ENCODE results near the gene CFAP46. TPM values are rescaled to one million over a fixed set of nuclear protein-coding genes. Genes with fewer than 3 reads are reported as not detected.
A peak's percentile ranks its signal among the peaks of the same experiment; 100 is the strongest.

Gene CFAP46
- total and polyA plus RNA-seq, 2 experiments from 2014 or later, result 3.1 to 5.4 TPM

- peak overlapping the region; percentile 29; the same call in 1 of the 2 replicates for H3K27ac Mint-ChIP-seq
- Histone ChIP-seq H3K27me3 (ENCODE audit: insufficient read depth) (no peaks in the 10 kb centered on the region), H3K27ac (ENCODE audit: low read depth) (no peak overlapping the region), H3K9me2 (ENCODE audit: insufficient read depth) (no peaks in the 10 kb centered on the region), H3K4me1 (ENCODE audit: insufficient read depth) (no peaks in the 10 kb centered on the region), H3K4me3 (no peak overlapping the region), H3K79me2 (replicated peaks; ENCODE audit: insufficient read depth) (no peaks in the 10 kb centered on the region), H2AFZ (no peak overlapping the region), H3K36me3 (ENCODE audit: insufficient read depth) (no peaks in the 10 kb centered on the region), H4K20me1 (replicated peaks; ENCODE audit: insufficient read depth) (no peaks in the 10 kb centered on the region), H3K4me2 (no peak overlapping the region), H3F3A (replicated peaks; ENCODE audit: low read depth) (no peaks in the 10 kb centered on the region)
- DNase-seq (ENCODE audit: low spot score) (peak; percentile 48), ATAC-seq (peak; percentile 54)
- H3K27me3 Mint-ChIP-seq (ENCODE audit: insufficient read depth, low read depth, poor library complexity), result peaks cover 6% of the 10 kb centered on the region
- H3K9me3 Mint-ChIP-seq, result no peaks in the 10 kb centered on the region
- peak in 1 of 2 experiments; percentile 20; a peak in 1 of 4 replicates for TF ChIP-seq CTCF (conservative IDR thresholded peaks at IDR 0.05; ENCODE audit: low read depth in 2 of 2)
- no peak for TF ChIP-seq ZNF462 (CRISPR knock-in tag; IDR thresholded peaks at IDR 0.05)
- peaks cover 6% of the 10 kb centered on the region; the same call in 1 of the 3 replicates for H3K4me1 Mint-ChIP-seq
- H3K36me3 Mint-ChIP-seq (ENCODE audit: low read depth), result no peaks in the 10 kb centered on the region
- H3K4me3 Mint-ChIP-seq, result no peak overlapping the region
Measured at GRCh38 chr10:132977807-132978206, 35.4 kb upstream of the CFAP46 start.

- Histone ChIP-seq H3F3A (replicated peaks; ENCODE audit: low read depth) (no peaks in the 10 kb centered on the region), H2AFZ (no peak overlapping the region), H3K27ac (ENCODE audit: low read depth) (no peak overlapping the region), H3K4me2 (no peak overlapping the region), H3K4me1 (ENCODE audit: insufficient read depth) (no peaks in the 10 kb centered on the region), H3K4me3 (no peak overlapping the region), H3K9me2 (ENCODE audit: insufficient read depth) (no peaks in the 10 kb centered on the region), H3K36me3 (ENCODE audit: insufficient read depth) (no peaks in the 10 kb centered on the region), H4K20me1 (replicated peaks; ENCODE audit: insufficient read depth) (no peaks in the 10 kb centered on the region), H3K27me3 (ENCODE audit: insufficient read depth) (no peaks in the 10 kb centered on the region), H3K79me2 (replicated peaks; ENCODE audit: insufficient read depth) (no peaks in the 10 kb centered on the region)
- DNase-seq (ENCODE audit: low spot score), result no peak
- no peaks in the 10 kb centered on the region for H3K36me3 Mint-ChIP-seq (ENCODE audit: low read depth)
- no peaks in the 10 kb centered on the region for H3K9me3 Mint-ChIP-seq
- no peak overlapping the region for H3K4me3 Mint-ChIP-seq
- no peak for ATAC-seq
- peaks cover 9% of the 10 kb centered on the region; the same call in 2 of the 3 replicates for H3K4me1 Mint-ChIP-seq
- no peak for TF ChIP-seq REST (IDR thresholded peaks at IDR 0.05; ENCODE audit: unreplicated experiment)
- no peak for TF ChIP-seq NANOG (IDR thresholded peaks at IDR 0.05; ENCODE audit: borderline replicate concordance)
- no peak overlapping the region for H3K27ac Mint-ChIP-seq
- H3K27me3 Mint-ChIP-seq (ENCODE audit: insufficient read depth, low read depth, poor library complexity), result peaks cover 11% of the 10 kb centered on the region
Measured at GRCh38 chr10:132977076-132977475, 34.7 kb upstream of the CFAP46 start.
